Measurements from ENCODE around the gene CRY2.

Gene CRY2

DNA sequence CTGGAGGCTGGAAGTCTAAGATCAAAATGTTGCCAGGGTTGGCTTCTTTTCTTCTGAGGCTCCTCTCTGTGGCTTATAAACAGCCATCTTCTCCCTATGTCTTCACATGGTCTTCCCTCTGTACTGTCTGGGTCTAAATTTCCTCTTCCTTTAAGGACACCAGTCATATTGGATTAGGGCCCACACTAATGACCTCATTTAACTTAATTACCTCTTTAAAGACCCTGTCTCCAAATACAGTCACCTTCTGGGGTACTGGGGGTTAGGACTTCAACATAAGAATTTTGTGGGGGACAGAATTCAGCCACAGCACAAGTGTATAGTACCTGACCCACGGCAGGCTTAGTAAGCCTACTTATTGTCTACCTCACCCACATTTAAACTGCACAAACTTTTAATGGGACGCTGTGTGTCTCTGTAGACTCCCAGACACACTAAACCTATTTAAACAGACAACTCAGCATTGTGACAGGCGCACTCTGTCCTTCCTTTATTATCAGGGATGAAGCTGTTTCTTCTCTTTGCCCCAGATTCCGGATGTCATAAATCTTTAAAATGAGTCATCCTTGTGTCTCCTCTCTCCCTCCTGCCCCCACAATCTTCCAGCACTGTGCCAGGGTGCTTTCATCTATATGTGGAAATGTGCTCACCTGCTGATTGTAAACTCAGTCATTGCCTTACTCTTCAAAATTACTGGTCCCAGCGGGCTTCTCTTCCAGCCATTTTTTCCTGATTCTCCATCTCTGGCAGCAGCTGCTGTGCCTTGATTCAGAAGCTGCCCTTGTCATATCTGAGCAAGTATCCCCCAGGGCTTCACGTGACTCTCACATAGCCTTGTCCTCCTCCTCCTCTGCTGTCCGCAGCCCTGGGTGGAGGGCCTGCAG lies 32.8 kb downstream of the CRY2 start:
- peak; percentile 94 for DNase-seq (ENCODE audit: low spot score)

DNA sequence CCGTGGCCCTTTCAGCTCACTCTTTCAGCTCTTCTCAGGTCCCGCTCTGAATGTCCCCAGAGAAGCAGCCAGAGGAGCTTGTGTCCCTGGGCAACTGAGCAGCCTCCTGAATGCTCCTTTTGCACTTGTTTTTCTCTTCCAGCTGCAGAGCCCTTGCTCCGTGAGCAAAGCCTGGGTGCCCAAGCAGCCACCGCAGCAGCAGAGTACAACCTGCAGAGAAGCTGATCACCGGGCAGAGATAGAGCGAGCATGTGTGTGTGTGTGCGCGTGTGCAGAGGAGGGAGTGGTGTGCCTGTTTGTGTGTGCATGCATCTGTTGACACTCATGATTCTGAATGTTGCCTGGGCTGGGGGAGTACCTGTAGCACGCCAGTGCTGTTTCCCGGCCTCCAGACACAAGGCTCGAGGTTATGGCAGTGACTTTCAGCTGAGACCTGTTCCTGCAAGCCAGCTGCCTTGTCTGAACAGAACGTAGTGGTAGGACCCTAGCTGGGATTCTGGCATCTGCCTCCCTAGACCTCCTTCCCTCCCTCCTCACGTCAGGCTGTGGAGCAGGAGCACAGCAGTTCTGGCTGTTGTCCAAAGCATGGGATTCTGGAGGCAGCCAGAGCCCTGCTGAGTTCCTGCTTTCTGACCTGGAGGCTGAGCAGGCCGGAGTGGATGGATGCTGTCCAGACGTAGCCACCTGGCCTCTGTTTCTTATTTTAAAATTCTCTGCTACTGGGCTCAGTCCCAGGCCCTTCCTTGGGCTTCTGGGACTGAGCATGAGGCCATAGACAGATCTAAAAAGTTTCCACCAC lies 33.7 kb downstream of the CRY2 start:
- no peak for DNase-seq (ENCODE audit: low spot score)

DNA sequence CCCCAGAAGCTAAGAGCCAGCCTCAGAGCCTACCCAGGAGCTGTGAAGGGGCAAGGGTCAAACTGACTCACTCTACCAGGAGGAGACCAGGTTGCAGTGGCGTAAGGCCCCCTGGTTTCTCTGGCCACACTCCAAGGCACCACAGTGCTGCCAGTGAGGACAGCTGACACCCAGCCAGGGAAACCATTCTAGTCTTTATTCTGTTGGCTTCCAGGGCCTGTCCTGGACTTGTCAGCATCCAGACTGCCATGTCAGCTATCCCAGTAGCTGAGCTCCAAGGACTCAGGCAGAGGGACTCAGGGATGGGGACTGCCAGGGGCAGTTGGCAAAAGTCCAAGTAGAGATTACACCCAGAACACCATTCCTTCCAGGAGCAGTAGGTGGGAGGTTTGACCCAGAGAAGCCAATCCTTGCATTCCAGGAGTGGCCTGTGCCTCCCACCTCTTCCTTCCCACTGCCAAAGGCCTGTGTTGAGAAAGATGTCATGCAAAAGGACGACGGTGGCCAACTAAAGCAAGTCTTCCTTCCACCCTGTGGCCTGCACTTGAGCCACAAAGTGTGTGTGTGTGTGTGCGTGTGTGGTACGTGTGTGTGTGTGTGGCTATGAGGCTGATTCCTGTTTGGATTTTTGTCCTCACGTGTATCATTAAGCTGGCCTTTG lies 34.6 kb downstream of the CRY2 start:
- DNase-seq (ENCODE audit: low spot score) = no peak

DNA sequence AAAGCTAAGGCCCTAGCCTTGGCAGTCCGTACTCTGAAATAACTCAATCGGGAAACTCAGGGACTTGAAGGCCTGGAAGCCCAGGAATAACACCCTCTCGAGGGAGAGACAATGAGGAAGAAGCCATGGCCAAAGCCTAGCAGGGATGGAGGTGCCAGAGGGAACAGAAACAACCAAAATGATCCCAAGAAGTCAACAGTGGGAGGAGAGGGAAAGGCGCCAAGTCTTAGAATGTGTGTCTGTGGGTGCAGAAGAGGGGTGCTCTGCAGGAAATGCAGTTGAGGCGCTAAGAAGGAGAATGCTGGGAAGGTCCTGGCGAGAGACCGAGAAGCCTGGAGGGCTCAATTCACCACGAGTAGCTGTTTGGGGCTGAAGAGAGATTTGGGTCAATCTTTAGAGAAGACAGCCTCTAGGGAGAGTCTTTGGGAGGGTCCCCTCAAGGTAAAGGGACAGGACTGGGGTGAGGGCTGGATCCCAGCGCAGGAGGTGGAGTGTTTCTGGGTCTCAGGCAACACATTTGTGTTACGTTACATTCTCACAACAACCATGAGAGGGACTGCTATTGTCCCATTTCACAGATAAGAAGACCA lies 37.4 kb downstream of the CRY2 start:
- DNase-seq (ENCODE audit: low spot score) = no peak

DNA sequence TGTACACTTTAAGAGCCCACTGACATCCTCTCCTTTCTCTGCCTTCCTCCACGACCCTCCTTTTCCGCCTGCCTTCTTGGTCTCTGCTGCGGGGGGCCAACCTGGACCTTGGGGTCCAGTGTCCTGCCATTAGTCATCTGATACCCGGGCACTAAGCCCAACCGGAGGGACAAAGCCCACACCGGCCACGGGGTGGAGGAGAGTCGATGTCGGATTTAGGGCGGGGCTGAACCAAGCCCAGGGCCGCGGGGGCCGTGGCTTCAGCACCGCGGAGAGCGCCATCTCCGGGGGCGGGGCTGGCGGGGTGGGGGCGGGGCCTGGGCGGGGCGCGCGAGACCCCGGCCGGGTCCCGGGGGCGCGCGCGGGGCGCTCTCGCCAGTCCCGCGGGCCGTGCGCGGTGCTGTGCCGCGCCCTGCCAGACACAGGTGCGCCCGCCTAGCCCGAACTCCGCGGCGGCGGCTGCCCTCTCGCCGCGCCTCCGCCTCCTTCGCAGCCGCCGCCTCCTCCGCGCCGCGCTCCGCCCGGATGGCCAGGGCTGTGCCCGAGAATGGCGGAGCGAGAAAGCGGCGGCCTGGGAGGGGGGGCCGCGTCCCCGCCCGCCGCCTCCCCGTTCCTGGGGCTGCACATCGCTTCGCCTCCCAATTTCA lies 38.1 kb downstream of the CRY2 start, which contains the start of gene MAPK8IP1:
Gene MAPK8IP1 (plus strand): TSS at position 378 of the 647 bp plus-strand sequence. CDS start 170 bp downstream, at position 548.
- DNase-seq (ENCODE audit: low spot score) = peak; percentile 61

DNA sequence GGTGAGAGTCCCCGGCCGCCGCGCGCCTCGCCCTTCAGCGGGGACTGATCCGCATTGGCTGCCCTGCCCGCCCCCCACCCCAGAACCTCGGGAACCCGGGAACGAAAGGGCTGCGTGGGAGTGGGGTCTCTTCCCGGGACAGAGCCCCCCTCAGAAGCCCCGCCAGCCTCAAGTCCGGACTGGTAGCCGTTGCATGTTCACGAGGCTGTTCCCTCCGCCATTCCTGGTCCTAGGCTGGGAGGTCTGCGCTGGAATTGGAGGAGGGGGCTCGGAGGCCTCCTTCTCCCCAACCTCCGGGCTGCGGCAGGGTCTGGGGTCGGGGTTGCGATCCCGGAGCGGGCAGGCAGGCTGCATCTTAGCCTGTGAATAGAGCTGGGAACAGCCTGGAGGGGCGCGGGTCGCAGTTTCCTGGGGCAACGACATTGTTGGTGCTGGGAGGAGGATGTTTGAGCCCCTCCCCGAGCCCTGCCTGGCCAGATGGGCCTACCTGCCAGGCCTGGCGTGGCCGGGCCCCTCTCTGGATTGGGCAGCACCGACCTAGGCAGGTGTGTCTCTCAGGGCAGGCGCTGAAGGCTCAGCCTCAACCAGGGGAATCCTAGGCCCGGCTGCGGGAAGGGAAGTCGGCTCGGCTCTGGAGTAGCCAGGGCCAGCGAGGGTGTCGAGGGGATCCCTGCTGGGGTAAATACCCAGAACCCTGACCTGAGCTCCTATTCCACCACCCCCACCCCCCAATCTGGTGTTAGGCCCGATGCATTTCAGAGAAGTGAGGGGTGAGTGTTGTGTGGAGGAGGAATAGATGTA lies 38.8 kb downstream of the CRY2 start:
- no peak for DNase-seq (ENCODE audit: low spot score)

DNA sequence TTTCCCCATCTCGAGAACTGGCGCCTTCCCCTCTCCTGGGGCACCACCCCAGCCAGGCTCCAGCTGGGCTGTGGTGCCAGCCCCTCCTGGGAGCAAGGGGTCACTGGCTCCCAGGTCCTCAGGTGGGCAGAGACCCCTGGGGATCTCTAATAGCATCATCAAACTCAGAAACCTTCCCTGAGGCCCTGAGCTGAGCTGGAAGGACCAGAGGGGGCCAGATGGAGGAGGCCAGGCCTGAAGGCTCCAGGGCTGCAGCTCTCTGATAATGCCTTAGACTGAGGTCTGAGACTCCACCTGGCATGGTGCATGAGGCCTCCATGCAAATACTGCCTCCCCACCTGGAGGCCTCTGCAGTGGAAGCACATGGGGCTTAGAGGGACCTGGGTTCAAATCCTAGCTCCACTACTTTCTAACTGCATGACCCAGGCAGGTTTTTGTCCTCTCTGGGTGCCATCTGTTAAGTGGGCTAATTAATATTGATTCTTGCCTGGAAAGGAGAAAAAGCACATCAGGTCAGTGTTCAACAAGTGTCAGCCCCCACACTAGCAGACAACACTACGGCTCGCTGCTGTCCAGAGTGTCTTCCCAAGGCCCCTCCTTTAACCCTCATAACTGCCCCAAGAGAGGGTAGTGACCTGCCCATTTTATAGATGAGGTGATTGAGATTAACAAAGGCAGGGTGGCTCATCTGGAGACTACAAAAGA lies 39.7 kb downstream of the CRY2 start:
- no peak for DNase-seq (ENCODE audit: low spot score)

DNA sequence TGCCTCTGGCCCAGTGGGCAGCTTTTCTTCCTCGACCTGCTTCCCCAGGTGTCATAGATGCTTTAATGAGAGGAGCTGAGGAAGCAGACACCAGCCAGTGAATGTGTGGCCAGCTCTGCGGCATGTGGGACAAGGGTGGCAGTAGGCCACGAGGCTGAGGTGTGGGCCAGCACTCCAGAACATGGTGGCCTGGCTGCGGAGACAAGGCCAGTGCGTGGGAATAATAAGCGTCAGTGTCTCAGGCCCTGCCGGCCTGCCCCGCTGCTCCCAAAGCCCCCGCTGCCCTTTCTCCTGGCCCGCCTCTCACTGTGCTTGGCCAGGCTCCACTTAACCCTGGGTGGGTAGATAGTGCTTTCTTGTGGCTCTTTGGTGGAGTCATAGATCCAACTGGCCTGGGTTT lies 40.3 kb downstream of the CRY2 start:
- no peak for DNase-seq (ENCODE audit: low spot score)

DNA sequence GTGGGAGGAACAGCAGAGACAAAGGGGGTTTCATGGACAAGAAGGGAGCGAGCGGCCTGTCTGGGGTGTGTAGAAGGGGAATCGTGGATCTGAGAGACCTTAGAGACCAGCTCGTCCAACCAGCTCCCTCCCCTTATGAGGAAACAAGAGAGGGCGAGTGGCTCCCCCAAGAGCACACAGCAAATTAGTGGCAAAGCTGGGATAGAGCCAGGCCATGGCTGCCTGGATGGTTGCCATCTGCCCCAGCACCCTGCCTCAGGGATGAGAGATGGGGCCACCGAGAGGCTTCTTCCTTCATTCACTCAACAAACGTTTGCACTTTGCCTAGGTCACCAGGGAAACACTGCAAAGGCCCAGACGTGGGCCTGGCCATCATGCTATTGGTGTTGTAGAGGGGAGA lies 42.3 kb downstream of the CRY2 start:
- no peak for DNase-seq (ENCODE audit: low spot score)

DNA sequence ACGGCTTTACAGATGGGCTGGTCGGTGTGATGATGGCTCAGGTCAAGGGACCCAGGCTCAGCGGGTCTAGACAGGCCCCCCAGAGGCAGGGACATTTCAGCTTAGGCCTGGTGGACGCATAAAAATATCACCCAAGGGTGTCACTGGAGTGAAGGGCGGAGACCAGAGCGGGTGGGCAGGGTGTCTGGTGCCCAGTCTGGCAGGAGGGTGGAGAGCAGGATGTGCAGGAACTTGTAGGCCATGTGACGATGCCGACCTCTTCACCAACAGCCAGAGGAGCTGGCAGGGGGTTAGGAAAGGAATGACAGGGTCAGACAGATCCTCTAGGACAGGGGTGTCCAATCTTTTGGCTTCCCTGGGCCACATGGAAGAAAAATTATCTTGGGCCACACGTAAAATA lies 42.7 kb downstream of the CRY2 start:
- no peak for DNase-seq (ENCODE audit: low spot score)

DNA sequence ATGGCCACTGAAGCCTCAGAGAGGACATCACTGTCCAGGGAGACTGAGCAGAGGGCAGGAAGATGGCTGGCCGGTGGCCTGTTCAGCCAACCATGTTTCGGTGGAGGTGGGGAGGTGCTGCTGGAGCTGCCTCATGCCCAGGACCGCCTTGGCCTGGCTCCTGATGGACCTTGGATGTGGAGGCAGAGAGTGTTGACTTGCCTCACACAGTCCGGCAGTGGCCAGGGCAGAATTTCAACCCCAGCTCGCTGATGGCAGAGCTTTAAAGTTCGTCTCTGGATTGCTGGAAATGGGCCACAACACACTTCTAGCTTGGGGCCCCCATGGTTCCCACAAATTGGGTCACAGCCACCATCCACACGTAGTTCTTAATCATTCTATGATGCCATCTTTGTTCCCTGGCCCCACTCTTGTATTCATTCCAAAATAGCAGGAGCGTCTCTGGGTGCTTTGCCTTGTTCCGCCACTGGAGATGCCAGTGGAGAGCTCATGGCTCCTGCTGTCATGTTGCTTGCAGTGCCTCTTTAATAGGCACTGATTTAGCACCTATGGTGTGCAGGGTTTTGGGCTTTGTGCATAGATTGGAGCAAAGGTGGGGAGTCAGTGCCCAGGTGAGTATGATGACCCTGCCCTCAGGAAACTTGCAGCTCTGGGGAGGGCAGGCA lies 43.7 kb downstream of the CRY2 start:
- no peak for DNase-seq (ENCODE audit: low spot score)

DNA sequence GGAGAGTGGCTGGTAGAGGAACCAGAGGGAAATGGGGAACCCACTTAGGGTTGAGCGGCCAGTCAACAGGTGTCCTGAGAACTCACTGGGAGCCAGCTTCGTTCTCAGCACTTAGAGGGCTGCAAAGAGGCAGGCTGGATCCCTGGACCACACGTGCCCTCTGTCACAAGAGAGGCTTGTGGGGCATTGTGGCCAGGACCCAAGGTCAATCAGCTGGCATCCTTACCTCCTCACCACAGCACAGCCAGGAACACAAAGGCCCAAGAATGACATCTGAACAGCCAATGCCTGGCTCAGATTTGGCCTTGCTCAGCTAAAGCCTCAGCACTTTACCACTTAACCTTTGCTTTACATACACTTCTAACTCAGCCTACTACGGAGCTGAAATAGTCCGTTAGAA lies 45.6 kb downstream of the CRY2 start:
- DNase-seq (ENCODE audit: low spot score) = no peak

DNA sequence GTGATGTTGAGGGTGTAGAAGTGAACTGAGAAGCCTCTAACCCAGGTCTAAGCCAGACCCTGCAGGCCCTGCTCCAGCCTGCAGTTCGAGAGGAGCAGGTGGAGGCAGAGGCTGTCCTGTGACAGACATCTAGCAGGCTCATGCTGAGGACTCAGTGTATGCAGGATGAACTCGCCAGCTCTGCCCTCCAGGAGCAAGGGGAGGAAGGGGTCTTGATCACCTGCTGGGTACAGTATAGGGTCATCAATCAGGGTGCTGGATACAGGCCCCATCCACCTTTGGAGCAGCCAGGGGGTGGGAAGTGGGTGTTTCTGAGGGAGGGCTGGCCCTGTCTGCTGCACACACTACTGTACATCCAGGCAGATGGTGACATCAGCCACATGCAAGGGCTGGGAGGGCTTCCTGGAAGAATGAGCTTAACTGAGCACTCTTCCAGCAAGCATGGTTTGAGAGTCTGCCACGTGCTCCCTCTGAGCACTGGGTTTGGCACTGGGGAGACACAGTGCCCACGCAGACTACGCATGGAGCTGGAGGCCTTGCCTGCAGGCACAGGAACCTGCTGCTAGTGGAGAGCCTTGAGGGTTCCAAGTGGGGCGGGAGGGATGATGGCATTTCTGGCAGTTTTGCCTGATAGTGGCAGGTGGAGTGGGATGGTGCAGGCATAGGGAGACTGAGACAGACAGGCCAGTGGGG lies 47.4 kb downstream of the CRY2 start:
- no peak for DNase-seq (ENCODE audit: low spot score)

DNA sequence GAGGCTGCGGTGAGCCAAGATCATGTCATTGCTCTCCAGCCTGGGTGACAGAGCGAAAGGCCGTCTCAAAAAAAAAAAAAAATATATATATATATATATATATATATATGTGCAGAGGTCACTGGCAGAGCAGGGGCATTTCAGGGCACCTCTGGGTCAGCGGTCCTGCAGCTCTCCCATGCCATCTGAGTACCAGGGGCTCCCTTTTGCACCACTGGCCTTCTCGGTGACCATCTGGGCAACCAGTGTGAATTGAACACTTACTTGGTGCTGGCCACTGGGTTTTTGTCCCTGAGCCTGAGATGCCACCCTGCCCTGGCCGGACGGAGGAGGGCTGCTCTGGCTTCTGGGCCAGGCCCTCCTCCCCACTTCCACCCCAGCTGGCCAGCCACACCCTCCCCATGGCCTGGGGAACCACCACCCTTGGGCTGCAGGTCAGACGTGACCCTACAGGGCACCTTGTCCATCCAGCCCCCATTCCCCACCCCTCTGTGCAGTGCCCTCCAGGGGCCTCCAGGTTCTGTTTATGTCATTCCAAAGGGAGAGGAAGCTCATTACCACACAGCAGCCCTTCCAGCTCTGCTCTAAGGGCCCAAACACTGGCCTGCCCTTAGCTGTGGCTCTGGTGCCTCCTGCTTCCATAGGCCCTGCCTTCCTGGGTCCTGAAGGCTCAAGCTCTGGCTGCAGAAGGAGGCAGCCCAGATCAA lies 48.4 kb downstream of the CRY2 start:
- DNase-seq (ENCODE audit: low spot score) = no peak

DNA sequence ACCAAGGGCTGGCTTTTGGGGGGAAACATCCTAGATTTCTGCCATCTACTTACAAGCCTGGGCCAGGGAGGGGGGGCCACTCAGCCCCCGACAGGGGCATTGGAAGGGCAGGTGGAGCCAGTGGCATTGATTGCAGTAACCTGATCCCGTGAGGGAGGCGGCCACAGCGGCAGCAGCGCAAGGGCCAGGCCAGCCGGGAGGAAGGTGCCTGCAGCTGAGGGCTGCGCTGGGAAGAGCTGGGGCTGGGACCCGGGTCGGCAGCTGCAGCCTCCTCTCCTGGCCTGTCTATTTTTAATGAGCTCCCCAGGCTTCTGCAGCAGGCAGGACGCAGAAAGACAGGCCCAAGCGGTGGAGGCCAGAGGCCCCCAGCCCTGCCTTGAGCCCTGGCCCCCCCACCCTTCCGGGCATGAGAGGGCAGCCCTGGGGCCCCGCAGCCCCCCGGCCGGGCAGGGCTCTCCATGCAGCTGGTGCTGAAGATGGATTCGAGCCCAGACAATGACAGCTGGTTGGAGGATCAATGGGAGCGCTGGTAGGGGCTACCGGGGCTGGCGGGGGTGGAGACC lies 49.2 kb downstream of the CRY2 start:
- DNase-seq (ENCODE audit: low spot score) = no peak

DNA sequence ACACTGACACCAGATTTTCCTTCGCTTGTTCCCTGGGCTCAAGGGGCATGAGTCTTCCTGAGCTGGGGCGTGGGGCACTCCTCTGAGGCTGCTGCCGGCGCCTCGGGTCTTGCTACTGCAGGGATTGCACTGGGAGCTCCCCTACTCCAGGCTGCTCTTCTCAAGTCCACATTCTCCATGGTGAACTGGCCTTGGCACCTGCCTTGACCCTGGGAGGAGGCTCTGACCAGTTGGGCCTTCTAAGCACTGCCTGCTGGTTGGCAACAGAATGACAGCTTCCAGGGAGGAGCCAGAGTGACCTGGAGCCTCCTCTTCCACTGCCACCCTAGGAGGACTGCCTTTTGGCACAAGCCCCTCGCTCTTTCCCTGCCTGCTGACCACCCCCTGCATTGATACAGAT lies 50.3 kb downstream of the CRY2 start:
- no peak for DNase-seq (ENCODE audit: low spot score)

DNA sequence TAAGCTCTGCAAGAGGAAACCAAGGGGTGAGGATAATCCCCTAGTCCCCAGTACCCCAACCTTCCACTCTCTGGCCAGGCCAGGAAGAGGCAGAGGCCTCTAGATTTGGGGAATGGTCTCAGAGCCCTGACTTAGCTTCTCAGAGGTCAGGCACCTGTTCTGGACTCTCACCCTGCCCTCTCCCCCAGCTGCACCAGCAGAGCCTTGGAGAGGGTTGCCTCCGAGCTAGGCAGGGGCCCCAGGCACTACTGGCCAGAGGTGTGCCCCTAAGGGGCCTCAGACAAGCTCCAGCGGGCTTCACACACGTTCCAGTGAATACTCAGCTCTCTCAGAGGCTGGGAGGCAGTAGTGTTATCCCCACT lies 51.8 kb downstream of the CRY2 start:
- DNase-seq (ENCODE audit: low spot score) = no peak
